Liver (tissue), 9 donors: ENCODE data around the gene ELAVL1. TPM values are rescaled to one million over a fixed set of nuclear protein-coding genes. Genes with fewer than 3 reads are reported as not detected.

ENCODE experiments used
- DNase-seq: peaks from one replicate; pipeline ENCODE4 v3.0.0-alpha.2; 2017; ENCODE audit warnings: low spot score
- H3K27ac ChIP-seq, 2 donors: one replicate each; pipeline ENCODE4 v1.7.0; 2013; ENCODE audit warnings: inconsistent platforms in 2 of 2, low read length in 2 of 2, control low read depth in 1 of 2, low read depth in 1 of 2, mild to moderate bottlenecking in 1 of 2
- H3K27me3 ChIP-seq, 4 donors: one replicate each; pipeline versions ENCODE4 v1.6.1 to v1.7.0; 2013; ENCODE audit warnings: low read length in 3 of 4, inconsistent platforms in 1 of 4, mild to moderate bottlenecking in 1 of 4, moderate library complexity in 1 of 4; ENCODE audit not compliant: control insufficient read depth in 4 of 4, insufficient read depth in 4 of 4
- H3K36me3 ChIP-seq, 4 donors: one replicate each; pipeline versions ENCODE4 v1.6.1 to v1.7.0; 2013; ENCODE audit warnings: low read length in 3 of 4, mild to moderate bottlenecking in 3 of 4, low read depth in 1 of 4, moderate library complexity in 1 of 4; ENCODE audit not compliant: control insufficient read depth in 4 of 4, insufficient read depth in 3 of 4
- H3K4me1 ChIP-seq, 4 donors: one replicate each; pipeline versions ENCODE4 v1.6.1 to v1.7.0; 2013; ENCODE audit warnings: low read length in 3 of 4, mild to moderate bottlenecking in 3 of 4, moderate library complexity in 1 of 4; ENCODE audit not compliant: control insufficient read depth in 4 of 4, insufficient read depth in 4 of 4
- H3K4me3 ChIP-seq, 3 donors: one replicate each; pipeline versions ENCODE4 v1.6.1 to v1.7.0; 2013; ENCODE audit warnings: low read length in 3 of 3, control low read depth in 1 of 3, low read depth in 1 of 3, mild to moderate bottlenecking in 1 of 3
- H3K9ac ChIP-seq, 2 donors: one replicate each; pipeline ENCODE4 v1.7.0; 2013; ENCODE audit warnings: low read length in 2 of 2, mild to moderate bottlenecking in 2 of 2, moderate library complexity in 2 of 2, control low read depth in 1 of 2, low read depth in 1 of 2
- H3K9me3 ChIP-seq, 4 donors: one replicate each; pipeline versions ENCODE4 v1.6.1 to v1.7.0; 2013; ENCODE audit warnings: low read length in 3 of 4; ENCODE audit not compliant: control insufficient read depth in 4 of 4
- ATF3 ChIP-seq: IDR thresholded peaks from 2 replicates; pipeline ENCODE4 v1.6.1; 2016; ENCODE audit warnings: antibody characterized with exemption
- CTCF ChIP-seq: fragments of 150-350 bp; IDR thresholded peaks from 2 replicates; pipeline ENCODE4 v1.5.1; 2017; ENCODE audit warnings: improper control_type of control experiment, low read depth, low read length; ENCODE audit not compliant: missing input control
- EGR1 ChIP-seq, 2 donors: IDR thresholded peaks; 2 replicates each; pipeline ENCODE4 v1.6.1; 2016 to 2018; ENCODE audit warnings: antibody characterized with exemption in 2 of 2, low read depth in 2 of 2
- FOXA2 ChIP-seq: IDR thresholded peaks from 2 replicates; pipeline ENCODE4 v1.6.1; 2016; ENCODE audit warnings: antibody characterized with exemption
- GABPA ChIP-seq, 2 donors: IDR thresholded peaks in 1 of 2; conservative IDR thresholded peaks in 1 of 2; 2 replicates each; pipeline ENCODE4 v1.6.1; 2016; ENCODE audit warnings: antibody characterized with exemption in 2 of 2, mild to moderate bottlenecking in 1 of 2, moderate library complexity in 1 of 2
- HNF4A ChIP-seq, 2 donors: conservative IDR thresholded peaks; 2 replicates each; pipeline ENCODE4 v1.6.1; 2016; ENCODE audit warnings: antibody characterized with exemption in 2 of 2, mild to moderate bottlenecking in 2 of 2
- HNF4G ChIP-seq: IDR thresholded peaks from 2 replicates; pipeline ENCODE4 v1.6.1; 2016; ENCODE audit warnings: antibody characterized with exemption
- JUND ChIP-seq, 2 donors: IDR thresholded peaks; 2 replicates each; pipeline ENCODE4 v1.6.1; 2016; ENCODE audit warnings: antibody characterized with exemption in 2 of 2
- MAX ChIP-seq: IDR thresholded peaks from 2 replicates; pipeline ENCODE4 v1.6.1; 2016; ENCODE audit warnings: antibody characterized with exemption
- NR2F2 ChIP-seq: IDR thresholded peaks from 2 replicates; pipeline ENCODE4 v1.6.1; 2016; ENCODE audit warnings: antibody characterized with exemption
- RAD21 ChIP-seq, 2 donors: IDR thresholded peaks; 2 replicates each; pipeline ENCODE4 v1.6.1; 2016; ENCODE audit warnings: antibody characterized with exemption in 2 of 2, mild to moderate bottlenecking in 2 of 2
- REST ChIP-seq: IDR thresholded peaks from 2 replicates; pipeline ENCODE4 v1.6.1; 2016; ENCODE audit warnings: antibody characterized with exemption, mild to moderate bottlenecking
- RXRA ChIP-seq, 2 donors: IDR thresholded peaks; 2 replicates each; pipeline ENCODE4 v1.6.1; 2017 to 2018; ENCODE audit warnings: antibody characterized with exemption in 2 of 2, mild to moderate bottlenecking in 1 of 2
- SP1 ChIP-seq: IDR thresholded peaks from 2 replicates; pipeline ENCODE4 v1.6.1; 2018; ENCODE audit warnings: antibody characterized with exemption, mild to moderate bottlenecking
- TAF1 ChIP-seq: conservative IDR thresholded peaks from 2 replicates; pipeline ENCODE4 v1.6.1; 2016; ENCODE audit warnings: antibody characterized with exemption, mild to moderate bottlenecking
- YY1 ChIP-seq: IDR thresholded peaks from 2 replicates; pipeline ENCODE4 v1.6.1; 2016; ENCODE audit warnings: antibody characterized with exemption, mild to moderate bottlenecking
- ZBTB33 ChIP-seq: IDR thresholded peaks from 2 replicates; pipeline ENCODE4 v1.6.1; 2016; ENCODE audit warnings: antibody characterized with exemption
- WGBS: extraction: QIAGEN DNeasy Blood & Tissue Kit; methylation state at CpG from one replicate; pipeline ENCODE4 v1.1.7; 2013; 5-methylcytosine and 5-hydroxymethylcytosine counted together
- polyA plus RNA-seq, 2 donors: library from polyadenylated mRNA; stranded (reverse) in 1 of 2; unstranded in 1 of 2; fragments of 200-250 nt in 1 of 2; fragments of >200 nt in 1 of 2; fragmentation: Nextera tagmentation in 1 of 2; extraction: Ambion mirVana in 1 of 2; gene quantifications; one replicate each; pipeline versions ENCODE4 v1.2.1 to v1.2.3, GENCODE V29; 2013 to 2015
- total RNA-seq, 2 donors: library from RNA; depleted of rRNA; stranded (reverse); fragments of >200 nt; gene quantifications; one replicate each; pipeline ENCODE4 v1.2.3, GENCODE V29; 2014
- donor health status: healthy.
- donor health status: healthy.
- donor health status: healthy.
- donor health status: healthy.
- donor health status: healthy.

ELAVL1 gene
- total and polyA plus RNA-seq, 4 donors: 14.4 to 33.7 (median 19.1) TPM

- Histone ChIP-seq H3K4me1 (peaks cover 16 to 59% (median 38%) of the 10 kb centered on the region in 4 donors), H3K4me3 (no peak overlapping the region), H3K27ac (no peak overlapping the region), H3K9me3 (no peaks in the 10 kb centered on the region), H3K9ac (no peak overlapping the region), H3K27me3 (no peaks in the 10 kb centered on the region), H3K36me3 (peaks cover 7 to 15% (median 12%) of the 10 kb centered on the region in 4 donors)
- 96% methylated on average over 18 of the region's 18 CpGs for WGBS
- no peak for DNase-seq
- TF ChIP-seq NR2F2 (no peak), ATF3 (no peak), GABPA (IDR thresholded peaks at IDR 0.05 in 1 of 2, conservative IDR thresholded peaks at IDR 0.05 in 1 of 2) (no peak), MAX (no peak), RXRA (IDR thresholded peaks at IDR 0.05) (no peak), REST (no peak), FOXA2 (no peak), TAF1 (no peak), ZBTB33 (no peak)
Observed at GRCh38 chr19:7983286-7983950, 22.0 kb downstream of the ELAVL1 start.

GRCh38 chr19:7982651-7983099 lies 22.8 kb downstream of the ELAVL1 start:
- Histone ChIP-seq H3K9ac (no peak overlapping the region), H3K9me3 (no peaks in the 10 kb centered on the region), H3K4me3 (no peak overlapping the region), H3K27me3 (no peaks in the 10 kb centered on the region), H3K27ac (no peak overlapping the region), H3K4me1 (peaks cover 16 to 60% (median 38%) of the 10 kb centered on the region in 4 donors), H3K36me3 (peaks cover 2 to 11% (median 7%) of the 10 kb centered on the region in 4 donors)
- 90% methylated on average over 21 of the region's 21 CpGs for WGBS
- no peak for DNase-seq
- TF ChIP-seq EGR1 (IDR thresholded peaks at IDR 0.05; ENCODE audit: low read depth in 2 of 2): no peak
- no peak for TF ChIP-seq SP1
- no peak for TF ChIP-seq REST
- TF ChIP-seq YY1: no peak
- TF ChIP-seq RXRA (IDR thresholded peaks at IDR 0.05): no peak
- no peak for TF ChIP-seq GABPA (IDR thresholded peaks at IDR 0.05 in 1 of 2, conservative IDR thresholded peaks at IDR 0.05 in 1 of 2)
- no peak for TF ChIP-seq MAX
- no peak for TF ChIP-seq HNF4G
- TF ChIP-seq JUND (IDR thresholded peaks at IDR 0.05): no peak
- no peak for TF ChIP-seq HNF4A (conservative IDR thresholded peaks at IDR 0.05)
- no peak for TF ChIP-seq CTCF
- TF ChIP-seq ZBTB33: no peak
- TF ChIP-seq RAD21 (IDR thresholded peaks at IDR 0.05): no peak
